ELR (cell line): ENCODE results near the gene ZCRB1.
A peak's percentile ranks its signal among the peaks of the same experiment; 100 is the strongest.
"Not testable (repeated sequence)": the region's sequence is repeated elsewhere in the genome, so short reads cannot be mapped to it uniquely, and the experiment has no call there.

Experiments
- DNase-seq: peaks from one replicate; pipeline ENCODE4 v3.0.0-alpha.2; 2015; ENCODE audit warnings: low read depth

Gene ZCRB1, protein sequence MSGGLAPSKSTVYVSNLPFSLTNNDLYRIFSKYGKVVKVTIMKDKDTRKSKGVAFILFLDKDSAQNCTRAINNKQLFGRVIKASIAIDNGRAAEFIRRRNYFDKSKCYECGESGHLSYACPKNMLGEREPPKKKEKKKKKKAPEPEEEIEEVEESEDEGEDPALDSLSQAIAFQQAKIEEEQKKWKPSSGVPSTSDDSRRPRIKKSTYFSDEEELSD

DNA sequence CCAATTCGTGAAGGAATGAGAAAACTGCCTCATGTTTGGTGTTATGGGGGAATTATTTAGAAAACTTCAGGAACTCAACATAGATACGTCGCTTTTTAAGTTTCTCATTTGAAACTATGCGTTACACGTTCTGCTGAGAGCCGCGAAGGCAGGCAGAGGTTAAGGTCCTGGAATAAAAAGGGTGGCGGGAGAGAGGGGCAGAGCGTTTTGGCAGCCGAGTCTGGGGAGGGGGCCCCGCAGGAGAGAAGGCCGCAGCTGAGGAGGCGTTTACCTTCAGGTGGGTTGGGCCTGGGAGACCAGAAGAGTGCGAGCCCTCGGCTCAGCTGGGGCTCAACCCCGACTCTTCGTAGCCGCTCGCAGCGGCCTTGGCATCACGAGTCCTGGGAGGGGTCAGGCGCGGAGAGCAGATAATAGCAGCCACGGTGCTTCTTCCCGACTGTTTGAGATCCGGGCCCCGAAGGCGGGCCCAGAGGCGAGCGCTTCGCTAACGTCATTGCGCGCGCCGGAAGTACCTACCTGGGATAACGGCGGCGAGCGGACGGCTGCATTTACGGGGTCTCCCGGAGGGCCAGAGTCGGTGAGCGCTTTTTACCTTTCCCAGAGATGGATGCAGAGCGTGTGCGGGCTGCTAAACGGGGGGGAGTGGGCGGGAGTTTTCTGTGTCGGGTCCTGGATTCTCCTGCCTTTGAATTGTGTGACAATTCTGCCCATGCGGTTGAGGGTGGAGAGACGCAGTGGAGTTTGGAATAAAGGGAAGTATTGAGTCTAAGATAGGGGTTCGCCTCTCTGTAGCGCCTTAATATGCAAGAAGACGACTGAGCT, at the start of gene ZCRB1, which contains the start of gene PPHLN1:
ZCRB1 (minus strand) TSS at position 442 of the 822 bp plus-strand sequence. CDS start 1,992 bp downstream, outside the sequence.
PPHLN1 (plus strand) TSS at position 515 of the 822 bp plus-strand sequence. CDS start 9,736 bp downstream, outside the sequence.
- DNase-seq: peak; percentile 87

DNA sequence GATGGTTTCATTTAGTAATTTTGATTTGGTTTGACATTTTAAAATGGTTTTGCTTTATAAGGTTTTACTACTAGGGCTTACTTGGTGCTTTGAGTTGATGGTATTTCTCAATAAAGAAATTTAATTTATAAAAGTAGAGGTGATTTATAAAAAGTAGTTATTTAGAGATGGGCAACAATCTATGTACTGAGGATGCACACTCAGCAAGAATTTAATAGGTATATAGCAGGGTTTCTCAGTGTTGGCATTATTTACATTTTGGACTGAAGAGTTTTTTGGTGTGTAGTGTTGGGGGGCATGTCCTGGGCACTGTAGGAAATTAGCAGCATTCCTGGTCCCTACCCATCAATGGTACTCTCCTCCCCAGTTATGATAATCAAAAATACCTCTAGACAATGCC, 47.8 kb upstream of the ZCRB1 start:
- no peak for DNase-seq

DNA sequence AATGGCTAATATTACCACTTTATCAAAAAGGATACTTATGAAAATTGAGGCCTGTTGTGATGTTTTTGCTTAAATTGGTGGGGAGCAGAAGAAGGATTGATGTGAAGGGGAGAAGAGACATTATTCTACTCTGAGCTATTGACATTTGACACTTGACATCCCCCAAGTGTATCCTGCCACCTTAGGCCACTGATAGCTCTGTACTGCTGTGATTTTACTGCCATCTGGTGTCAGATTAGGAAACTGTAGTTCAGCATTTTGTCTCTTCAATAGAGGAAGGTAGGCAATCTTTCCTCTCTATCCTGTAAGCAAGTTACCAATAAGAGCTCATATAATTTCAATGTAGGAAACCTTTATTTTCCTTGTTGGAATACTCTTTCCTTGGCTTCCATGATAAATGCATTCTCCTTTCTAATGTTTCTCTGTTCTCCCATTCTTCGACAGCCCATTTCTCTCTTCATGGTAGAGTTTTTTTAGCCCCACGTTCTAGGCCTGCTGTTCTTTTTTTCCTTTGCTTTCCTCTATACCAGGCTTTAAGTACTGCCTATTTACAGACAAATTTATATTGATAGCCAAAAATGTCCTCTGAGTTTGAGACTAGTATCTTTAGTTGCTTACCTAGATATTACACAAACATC, 46.4 kb upstream of the ZCRB1 start:
- DNase-seq: peak; percentile 72

DNA sequence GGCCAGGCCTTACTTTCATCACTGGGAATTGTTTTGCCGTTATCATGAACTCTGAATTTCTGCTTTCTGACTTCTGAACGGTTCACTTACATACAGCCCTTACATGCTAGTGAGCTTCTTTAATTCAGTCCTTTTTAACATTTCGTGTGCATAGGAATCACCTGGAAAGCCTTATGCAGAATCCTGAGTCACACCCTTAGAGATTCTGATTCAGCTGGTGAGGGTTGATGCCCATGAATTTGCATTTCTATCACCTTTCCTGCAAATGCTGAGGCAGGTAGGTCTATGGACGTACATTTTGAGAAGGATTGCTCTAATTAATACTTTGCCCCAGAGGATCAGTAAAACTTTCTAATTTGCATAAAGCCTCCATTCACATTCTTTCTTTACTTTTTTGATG, 44.1 kb upstream of the ZCRB1 start:
- no peak for DNase-seq

DNA sequence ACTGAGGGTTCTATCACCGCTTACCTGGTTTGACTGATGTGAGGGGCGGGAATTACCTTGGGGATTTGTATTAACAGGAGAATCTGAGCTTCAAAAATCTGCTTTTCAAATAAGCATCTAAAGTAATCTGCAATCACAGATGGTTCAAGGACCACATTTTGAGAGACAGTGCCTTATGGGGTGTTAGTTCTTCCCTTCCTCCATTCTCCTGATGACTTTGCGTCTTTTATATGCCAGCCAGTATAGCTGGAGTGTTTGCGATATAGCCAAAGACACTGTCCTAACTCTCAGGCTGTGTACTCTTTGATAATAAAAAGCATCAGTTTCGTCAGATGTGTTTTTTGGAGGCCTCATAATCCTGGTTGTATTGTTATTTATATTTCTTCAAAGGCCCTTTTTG, 39.6 kb upstream of the ZCRB1 start:
- DNase-seq: no peak

DNA sequence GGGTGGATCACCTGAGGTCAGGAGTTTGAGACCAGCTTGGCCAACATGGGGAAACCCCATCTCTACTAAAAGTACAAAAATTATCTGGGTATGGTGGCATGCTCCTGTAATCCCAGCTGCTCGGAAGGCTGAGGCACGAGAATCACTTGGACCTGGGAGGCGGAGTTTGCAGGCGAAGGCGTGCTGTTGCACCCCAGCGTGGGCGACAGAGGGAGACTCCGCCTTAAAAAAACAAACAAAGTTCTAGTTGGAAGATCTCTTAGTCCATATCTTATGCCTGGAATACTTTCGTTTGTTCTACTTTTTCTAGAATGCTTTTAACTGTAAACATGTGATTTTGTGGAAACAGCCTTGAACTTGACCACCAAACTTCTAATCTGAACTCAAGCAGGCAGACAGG, 38.8 kb upstream of the ZCRB1 start:
- no peak for DNase-seq

DNA sequence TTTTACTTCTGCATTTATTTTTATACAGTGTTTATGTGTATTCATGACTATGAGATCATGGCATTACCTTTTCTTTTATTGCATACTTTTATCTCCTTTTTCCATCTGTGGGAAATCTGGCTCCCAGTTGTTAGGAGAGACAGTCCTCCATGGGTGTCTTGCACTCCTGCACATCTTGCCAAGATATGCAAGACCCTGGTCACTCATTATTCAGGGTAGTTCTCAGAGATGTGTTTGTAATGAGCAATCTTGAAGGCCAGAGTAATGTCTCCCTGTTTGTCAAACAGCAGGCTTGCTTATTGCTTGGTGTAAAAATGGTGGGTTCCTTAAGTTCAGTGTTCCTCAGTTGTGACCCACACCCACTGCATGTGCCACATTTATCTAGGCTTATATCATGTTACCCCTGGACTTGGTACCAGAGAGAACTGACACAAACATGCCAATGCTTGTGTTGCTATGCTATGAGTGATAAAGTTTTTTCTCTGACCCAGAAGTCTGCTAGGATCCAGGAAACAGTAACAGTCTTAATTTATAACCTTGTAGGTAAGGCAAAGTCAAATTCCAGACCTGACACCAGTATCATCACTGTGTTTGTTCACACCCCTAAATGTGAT, 36.9 kb upstream of the ZCRB1 start:
- no peak for DNase-seq

DNA sequence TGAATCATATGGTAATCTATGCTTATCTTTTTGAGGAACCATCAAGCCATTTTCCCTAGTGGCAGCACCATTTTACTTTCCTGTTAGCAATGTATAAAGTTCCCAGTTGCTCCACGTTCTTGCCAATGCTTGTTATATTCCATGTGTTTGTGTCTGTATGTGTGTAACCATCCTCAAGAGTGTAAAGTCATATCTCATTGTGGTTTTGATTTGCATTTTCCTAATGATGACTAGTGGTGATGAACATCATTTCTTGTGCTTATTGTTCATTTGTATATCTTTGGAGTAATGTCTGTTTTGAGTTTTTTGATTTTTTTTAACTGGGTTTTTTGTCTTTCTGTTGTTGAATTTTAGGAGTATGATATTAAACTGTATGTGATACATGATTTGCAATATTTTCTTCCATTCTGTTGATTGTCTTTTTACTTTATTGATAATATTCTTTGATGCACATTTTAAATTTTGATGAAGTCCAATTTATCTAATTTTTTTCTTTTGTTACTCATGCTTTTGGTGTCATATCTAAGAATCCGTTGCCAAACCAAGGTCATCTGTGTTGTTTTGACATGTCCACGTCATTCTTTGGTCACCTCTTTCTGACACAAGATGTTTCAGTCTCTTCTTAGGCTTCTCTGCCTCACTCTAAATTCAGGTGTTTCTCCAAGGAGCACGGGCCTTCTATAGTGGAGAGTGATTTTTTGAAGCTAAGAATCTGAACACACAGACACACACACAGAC, 36.2 kb upstream of the ZCRB1 start:
- DNase-seq: no peak

DNA sequence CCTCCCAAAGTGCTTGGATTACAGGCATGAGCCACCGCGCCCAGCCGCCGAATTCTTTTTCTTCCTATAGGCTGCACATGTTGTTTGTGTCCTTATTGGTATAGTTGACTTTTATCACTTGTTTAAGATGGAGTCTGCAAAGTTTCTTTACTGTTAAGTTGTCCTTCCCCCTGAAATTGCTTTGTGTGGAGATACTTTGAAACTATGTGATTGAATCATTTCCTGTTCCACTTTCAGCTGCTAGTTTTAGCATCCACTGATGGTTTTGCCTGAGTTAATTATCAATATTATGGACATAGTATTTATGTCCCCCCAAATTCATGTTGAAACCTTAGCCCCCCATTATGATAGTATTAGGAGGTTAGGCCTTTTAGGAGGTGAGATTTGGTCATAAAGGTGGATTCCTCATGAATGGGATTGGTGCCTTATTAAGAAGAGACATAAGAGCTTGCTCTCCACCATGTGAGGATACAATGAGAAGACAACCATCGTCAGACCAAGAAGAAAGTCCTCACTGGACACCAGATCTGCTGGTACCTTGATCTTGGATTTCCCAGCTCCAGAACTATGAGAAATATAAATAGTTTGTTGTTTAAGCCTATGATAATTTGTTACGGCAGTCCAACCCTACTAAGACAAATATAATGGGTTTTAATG, 35.0 kb upstream of the ZCRB1 start:
- DNase-seq: peak; percentile 37

DNA sequence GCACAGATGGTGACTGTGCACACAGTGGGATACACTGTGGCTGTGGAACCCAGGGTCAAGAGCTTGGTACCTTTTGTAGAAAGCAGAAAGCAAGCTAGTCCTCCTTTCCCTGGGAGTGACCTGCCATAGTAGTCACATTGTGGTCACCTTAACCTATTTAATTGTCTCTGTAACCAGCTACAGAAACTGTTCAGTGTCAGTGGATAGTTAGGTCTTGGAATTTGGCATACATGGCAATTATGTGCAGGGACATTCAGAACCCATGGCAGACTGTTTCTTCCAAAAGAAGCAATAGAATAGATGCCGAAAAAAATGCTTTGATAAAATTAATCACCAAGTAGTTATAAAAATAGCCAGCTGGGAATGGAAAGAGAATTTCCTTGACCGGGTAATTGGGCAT, 30.4 kb upstream of the ZCRB1 start:
- DNase-seq: no peak

DNA sequence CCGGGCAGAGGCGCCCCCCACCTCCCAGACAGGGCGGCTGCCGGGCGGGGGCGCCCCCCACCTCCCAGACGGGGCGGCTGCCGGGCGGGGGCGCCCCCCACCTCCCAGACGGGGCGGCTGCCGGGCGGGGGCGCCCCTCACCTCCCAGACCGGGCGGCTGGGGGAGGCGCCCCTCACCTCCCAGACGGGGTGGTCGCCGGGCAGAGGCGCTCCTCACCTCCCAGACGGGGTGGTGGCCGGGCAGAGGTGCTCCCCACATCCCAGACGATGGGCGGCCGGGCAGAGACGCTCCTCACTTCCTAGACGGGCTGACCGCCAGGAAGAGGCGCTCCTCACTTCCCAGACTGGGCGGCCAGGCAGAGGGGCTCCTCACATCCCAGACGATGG, 24.1 kb upstream of the ZCRB1 start:
- DNase-seq: not testable (repeated sequence)

DNA sequence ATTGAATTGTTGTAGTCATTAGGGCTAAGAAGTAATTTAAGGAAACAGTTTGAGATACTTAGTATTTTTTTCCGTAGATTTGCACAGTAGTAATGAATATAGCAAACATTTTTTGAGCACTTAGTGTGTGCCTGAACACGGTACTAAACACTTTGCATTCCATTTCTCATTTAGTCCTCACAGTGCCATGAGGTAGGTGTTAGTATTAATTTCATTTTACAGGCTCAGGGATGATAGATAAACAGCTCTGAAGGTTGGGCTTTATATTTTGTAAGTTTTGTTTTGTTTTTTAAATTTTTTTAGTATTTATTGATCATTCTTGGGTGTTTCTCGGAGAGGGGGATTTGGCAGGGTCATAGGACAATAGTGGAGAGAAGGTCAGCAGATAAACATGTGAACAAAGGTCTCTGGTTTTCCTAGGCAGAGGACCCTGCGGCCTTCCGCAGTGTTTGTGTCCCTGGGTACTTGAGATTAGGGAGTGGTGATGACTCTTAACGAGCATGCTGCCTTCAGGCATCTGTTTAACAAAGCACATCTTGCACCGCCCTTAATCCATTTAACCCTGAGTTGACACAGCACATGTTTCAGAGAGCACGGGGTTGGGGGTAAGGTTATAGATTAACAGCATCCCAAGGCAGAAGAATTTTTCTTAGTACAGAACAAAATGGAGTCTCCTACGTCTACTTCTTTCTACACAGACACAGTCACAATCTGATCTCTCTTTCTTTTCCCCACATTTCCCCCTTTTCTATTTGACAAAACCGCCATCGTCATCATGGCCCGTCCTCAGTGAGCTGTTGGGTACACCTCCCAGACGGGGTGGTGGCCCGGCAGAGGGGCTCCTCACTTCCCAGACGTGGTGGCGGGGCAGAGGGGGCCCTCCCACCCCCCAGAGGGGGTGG, 23.5 kb upstream of the ZCRB1 start:
- DNase-seq: not testable (repeated sequence)

DNA sequence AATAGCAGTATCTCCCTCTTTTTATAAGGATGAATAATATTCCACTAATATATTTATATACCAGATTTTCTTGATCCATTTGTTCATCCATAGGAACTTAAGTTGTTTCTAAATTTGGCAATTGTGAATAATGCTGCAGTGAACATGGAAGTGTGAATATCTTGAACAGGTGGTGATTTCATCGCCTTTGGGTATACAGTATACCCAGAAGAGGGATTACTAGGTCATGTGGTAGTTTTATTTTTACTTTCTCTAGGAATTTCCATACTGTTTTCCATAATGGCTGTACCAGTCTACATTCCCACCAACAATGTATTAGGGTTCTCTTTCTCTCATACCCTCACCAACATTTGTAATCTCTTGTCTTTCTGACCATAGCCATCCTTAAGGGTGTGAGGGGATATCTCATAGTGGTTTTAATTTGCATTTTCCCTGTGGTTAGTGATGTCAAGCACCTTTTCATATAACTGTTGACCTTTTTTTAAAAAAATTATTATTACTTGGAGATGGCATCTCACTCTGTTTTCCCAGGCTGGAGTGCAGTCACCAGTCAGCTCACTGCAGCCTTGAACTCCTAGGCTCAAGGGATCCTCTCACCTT, 20.6 kb upstream of the ZCRB1 start:
- no peak for DNase-seq

DNA sequence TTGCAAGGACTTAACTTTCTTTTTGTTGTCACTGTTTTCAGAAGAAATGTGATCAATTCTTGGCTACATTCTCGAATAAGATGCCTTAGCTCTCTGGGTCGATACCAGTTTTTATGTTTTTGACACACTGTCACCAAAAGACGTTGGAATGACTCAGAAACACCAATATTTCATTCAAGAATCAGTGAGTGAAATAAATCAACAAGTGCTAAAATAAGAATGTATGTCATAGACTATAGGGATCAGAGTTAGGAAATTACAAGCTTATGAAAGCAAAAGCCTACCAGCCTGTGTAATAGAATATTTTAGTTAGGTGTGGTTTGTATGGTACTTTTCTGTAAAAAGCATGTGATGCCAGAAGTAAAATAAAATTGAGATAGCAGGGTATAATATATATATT, 17.8 kb upstream of the ZCRB1 start:
- DNase-seq: no peak

DNA sequence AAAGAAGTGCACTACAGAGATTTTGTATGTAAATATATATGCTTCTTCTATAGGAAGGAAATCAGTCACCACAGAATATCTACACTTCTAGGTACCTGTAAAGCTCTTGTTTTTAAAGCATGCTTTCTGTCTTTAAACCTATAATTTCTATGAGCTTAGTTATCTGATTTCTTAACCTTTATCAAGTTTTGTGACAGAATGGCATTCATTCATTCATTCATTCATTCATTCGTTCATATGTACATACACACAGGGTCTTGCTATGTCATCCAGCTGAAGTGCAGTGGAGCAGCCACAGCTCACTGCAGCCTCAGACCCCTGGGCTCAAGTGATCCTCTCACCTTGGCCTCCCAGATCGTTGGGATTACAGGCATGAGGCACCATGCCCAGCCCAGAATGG, 16.1 kb upstream of the ZCRB1 start:
- DNase-seq: no peak

DNA sequence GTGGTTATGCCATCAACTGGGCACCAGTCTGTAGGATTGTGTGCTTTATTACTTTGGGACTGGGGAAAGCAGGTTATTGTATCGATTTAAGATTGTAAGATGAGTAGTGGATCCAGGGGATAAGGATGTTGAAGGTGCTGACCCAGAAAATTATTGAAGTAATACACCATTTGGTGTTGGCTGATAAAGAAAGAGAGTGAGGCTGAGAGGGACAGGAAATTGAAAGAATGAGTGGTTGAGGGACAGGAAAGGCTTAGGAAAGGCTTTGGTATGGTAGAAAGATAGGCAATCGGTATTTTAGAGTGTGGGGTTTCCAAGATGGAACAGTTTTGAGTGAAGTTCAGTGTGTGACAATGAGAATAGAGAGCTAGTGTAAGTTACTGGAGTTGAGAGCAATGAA, 12.4 kb upstream of the ZCRB1 start:
- no peak for DNase-seq

DNA sequence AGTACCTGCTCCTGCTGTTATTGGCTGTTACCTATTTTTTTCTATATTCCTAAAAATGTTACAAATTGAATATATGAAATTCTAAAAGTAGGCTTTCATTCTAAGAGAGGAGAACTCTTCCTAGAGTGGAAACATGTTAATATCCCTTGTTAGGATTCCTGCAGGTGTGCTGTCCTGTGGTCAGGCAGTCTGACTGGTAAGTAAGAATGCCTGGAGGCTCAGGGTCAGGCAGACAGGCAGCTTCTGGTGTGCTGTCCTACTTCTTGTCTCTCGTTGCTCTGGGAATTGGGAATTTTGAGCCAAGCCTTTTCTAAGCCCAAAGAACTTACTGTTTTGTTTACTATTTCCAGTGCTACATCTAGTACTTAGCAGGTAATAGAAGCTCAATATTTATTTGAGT, 10.4 kb upstream of the ZCRB1 start:
- no peak for DNase-seq

DNA sequence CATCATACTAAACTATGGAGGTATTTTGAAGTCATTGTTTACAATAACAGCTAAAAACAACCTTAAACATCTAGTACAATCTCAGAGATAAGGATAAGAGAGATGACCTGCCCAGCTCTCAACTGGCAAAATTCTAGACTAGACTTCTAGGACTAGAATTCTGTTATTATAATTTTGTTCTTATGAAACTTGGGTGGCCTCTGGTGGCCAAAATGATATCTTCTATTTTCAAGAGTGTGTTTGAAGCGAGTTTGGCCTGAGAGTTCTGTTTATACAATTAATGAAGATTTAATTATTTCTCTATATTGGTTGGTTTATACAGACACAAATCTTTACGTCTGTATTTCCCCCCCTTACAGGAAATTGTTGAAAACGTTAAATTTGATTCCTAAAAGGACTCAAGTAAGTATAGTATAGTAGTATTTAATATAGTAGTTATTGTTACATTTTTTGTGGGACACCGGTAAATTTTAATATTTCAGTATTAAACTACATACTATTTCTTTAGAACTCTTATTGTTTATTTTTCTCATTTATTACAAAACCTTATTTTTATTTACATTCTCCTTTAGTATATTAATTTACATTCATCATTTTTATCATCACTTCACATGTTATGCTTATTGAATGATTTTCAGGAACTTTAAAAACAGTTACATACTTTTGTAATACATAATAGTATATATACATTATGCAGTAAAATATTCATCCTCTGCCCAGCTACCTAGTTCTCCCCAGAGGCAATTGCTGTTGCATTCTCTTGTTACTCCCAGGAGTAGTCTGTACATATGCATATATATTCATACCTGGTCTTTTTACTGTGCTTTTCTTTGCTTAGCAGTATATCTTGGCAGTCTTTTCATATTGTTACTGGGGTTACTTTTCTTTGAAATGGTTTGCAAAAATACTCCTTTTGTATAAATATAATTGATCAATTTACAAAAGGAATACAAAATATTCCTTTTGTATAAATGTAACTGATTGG, 6.7 kb upstream of the ZCRB1 start:
- DNase-seq: peak; percentile 66

DNA sequence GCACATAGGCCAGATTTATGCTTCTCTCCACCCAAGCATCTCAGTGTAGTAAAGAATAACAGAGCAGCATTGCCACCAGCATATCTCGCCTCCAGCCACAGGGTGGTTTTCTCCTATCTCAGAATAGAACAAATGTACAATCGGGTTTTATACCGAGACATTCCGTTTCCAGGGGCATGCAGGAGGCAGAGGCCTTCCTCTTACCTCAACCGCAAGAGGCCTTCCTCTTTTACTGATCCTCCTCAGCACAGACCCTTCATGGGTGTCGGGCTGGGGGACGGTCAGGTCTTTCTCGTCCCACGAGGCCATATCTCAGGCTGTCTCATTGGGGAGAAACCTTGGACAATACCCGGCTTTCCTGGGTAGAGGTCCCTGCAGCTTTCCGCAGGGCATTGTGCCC, 4.2 kb upstream of the ZCRB1 start:
- DNase-seq: not testable (repeated sequence)
